ENCODE results near the gene STPG1. TPM values are rescaled to one million over a fixed set of nuclear protein-coding genes. Genes with fewer than 3 reads are reported as not detected.

STPG1 gene
- total and polyA plus RNA-seq, 9 of the 15 experiments (the other 6 are each of a cell fraction or from before 2014, with no cell fraction given), result 5.0 to 11.9 (median 8.3) TPM

DNA sequence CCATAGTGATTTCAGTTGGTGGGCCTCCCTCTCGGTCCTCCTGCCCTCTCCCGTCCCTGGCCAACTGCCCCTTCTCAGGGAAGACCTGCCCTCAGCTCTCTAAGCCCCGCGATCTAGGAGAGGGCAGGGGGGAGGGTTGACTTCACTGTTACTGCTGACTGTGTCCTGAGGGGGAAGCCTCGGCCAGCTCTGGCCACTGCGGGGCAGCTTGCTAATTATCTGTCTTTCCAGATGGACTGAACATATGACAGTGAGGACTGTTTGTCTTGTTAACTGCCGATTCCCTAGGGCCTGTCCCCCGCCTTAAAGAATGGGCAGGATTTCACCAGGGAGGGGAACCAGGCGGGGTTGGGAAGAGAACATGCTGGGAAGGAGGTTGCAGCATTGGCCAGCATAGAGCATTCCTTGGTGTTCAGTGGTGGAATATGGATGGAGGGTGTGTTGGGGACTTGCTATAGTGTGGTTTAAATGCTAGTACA, 24.9 kb upstream of the STPG1 start (continued):
- TF ChIP-seq SNIP1 (IDR thresholded peaks at IDR 0.05; ENCODE audit: low read depth) (no peak), ZNF282 (CRISPR knock-in tag; IDR thresholded peaks at IDR 0.05) (no peak), TSHZ1 (CRISPR knock-in tag; IDR thresholded peaks at IDR 0.05) (no peak), ZKSCAN8 (CRISPR knock-in tag; IDR thresholded peaks at IDR 0.05) (no peak), RBM25 (IDR thresholded peaks at IDR 0.05; ENCODE audit: low read depth, low read length, severe bottlenecking) (no peak), SMAD2 (IDR thresholded peaks at IDR 0.05; ENCODE audit: low read depth, low read length) (no peak), SAFB2 (IDR thresholded peaks at IDR 0.05; ENCODE audit: borderline replicate concordance, low read depth, low read length, severe bottlenecking) (no peak), RNF219 (CRISPR knock-in tag; IDR thresholded peaks at IDR 0.05) (no peak), HNRNPL (IDR thresholded peaks at IDR 0.05; ENCODE audit: low read depth, low read length) (no peak), SAFB (IDR thresholded peaks at IDR 0.05; ENCODE audit: borderline replicate concordance, low read depth, low read length) (no peak), FOSL1 (tag; conservative IDR thresholded peaks at IDR 0.05) (0 out of 2 replicates have a peak, but pooled peaks have one; percentile 27), ZNF165 (CRISPR knock-in tag; IDR thresholded peaks at IDR 0.05; ENCODE audit: borderline replicate concordance) (no peak), U2AF1 (optimal IDR thresholded peaks at IDR 0.05; ENCODE audit: low read depth, low read length) (no peak), PRMT5 (CRISPR knock-in tag; IDR thresholded peaks at IDR 0.05) (no peak)
- TF ChIP-seq, protein P1, sequence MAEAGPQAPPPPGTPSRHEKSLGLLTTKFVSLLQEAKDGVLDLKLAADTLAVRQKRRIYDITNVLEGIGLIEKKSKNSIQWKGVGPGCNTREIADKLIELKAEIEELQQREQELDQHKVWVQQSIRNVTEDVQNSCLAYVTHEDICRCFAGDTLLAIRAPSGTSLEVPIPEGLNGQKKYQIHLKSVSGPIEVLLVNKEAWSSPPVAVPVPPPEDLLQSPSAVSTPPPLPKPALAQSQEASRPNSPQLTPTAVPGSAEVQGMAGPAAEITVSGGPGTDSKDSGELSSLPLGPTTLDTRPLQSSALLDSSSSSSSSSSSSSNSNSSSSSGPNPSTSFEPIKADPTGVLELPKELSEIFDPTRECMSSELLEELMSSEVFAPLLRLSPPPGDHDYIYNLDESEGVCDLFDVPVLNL (CRISPR knock-in tag; IDR thresholded peaks at IDR 0.05; ENCODE audit: low read depth), result no peak
- TF ChIP-seq, protein P2, sequence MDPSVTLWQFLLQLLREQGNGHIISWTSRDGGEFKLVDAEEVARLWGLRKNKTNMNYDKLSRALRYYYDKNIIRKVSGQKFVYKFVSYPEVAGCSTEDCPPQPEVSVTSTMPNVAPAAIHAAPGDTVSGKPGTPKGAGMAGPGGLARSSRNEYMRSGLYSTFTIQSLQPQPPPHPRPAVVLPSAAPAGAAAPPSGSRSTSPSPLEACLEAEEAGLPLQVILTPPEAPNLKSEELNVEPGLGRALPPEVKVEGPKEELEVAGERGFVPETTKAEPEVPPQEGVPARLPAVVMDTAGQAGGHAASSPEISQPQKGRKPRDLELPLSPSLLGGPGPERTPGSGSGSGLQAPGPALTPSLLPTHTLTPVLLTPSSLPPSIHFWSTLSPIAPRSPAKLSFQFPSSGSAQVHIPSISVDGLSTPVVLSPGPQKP (CRISPR knock-in tag; IDR thresholded peaks at IDR 0.05), result no peak
- TF ChIP-seq, protein P3, sequence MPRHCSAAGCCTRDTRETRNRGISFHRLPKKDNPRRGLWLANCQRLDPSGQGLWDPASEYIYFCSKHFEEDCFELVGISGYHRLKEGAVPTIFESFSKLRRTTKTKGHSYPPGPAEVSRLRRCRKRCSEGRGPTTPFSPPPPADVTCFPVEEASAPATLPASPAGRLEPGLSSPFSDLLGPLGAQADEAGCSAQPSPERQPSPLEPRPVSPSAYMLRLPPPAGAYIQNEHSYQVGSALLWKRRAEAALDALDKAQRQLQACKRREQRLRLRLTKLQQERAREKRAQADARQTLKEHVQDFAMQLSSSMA (CRISPR knock-in tag; IDR thresholded peaks at IDR 0.05), result no peak
- TF ChIP-seq, protein P4, sequence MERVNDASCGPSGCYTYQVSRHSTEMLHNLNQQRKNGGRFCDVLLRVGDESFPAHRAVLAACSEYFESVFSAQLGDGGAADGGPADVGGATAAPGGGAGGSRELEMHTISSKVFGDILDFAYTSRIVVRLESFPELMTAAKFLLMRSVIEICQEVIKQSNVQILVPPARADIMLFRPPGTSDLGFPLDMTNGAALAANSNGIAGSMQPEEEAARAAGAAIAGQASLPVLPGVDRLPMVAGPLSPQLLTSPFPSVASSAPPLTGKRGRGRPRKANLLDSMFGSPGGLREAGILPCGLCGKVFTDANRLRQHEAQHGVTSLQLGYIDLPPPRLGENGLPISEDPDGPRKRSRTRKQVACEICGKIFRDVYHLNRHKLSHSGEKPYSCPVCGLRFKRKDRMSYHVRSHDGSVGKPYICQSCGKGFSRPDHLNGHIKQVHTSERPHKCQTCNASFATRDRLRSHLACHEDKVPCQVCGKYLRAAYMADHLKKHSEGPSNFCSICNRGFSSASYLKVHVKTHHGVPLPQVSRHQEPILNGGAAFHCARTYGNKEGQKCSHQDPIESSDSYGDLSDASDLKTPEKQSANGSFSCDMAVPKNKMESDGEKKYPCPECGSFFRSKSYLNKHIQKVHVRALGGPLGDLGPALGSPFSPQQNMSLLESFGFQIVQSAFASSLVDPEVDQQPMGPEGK (CRISPR knock-in tag; IDR thresholded peaks at IDR 0.05; ENCODE audit: borderline replicate concordance), result no peak
